K562 (cell line): ENCODE results near the gene PHLPP2.

Experiments used
- ARHGAP35 ChIP-seq: fragments of 450-650 bp; IDR thresholded peaks from 2 replicates; pipeline ENCODE4 v1.6.1; 2018; ENCODE audit not compliant: partially characterized antibody
- EP300 ChIP-seq: IDR thresholded peaks from 2 replicates; pipeline ENCODE4 v1.6.1; 2012; ENCODE audit warnings: low read length, improper control_type of control experiment
- POLR2A ChIP-seq: fragments of 450-650 bp; conservative IDR thresholded peaks from 2 replicates; pipeline ENCODE4 v1.6.1; 2016
- RFX5 ChIP-seq: IDR thresholded peaks from 2 replicates; pipeline ENCODE4 v1.6.1; 2011; ENCODE audit warnings: low read depth, mild to moderate bottlenecking, improper control_type of control experiment, low read length
- SIRT6 ChIP-seq: IDR thresholded peaks from one replicate; pipeline ENCODE4 v1.6.1; 2012; ENCODE audit warnings: low read depth, mild to moderate bottlenecking, control low read depth, inconsistent platforms, low read length, moderate library complexity
- SIX5 ChIP-seq, 2 experiments: IDR thresholded peaks; 2 replicates each; pipeline ENCODE4 v1.6.1; 2011; ENCODE audit warnings: low read length in 2 of 2, borderline replicate concordance in 1 of 2, low read depth in 1 of 2, mild to moderate bottlenecking in 1 of 2, moderate library complexity in 1 of 2; ENCODE audit not compliant: insufficient read depth in 1 of 2
- TF ChIP-seq, protein P1 (sequence below), 3 experiments: IDR thresholded peaks in 2 of 3; conservative IDR thresholded peaks in 1 of 3; 2 replicates each; pipeline ENCODE4 v1.5.1; 2011 to 2012; ENCODE audit warnings: low read length in 3 of 3, mild to moderate bottlenecking in 3 of 3, control low read depth in 2 of 3, improper control_type of control experiment in 1 of 3, inconsistent platforms in 1 of 3, low read depth in 1 of 3, mixed read lengths in 1 of 3, moderate library complexity in 1 of 3; ENCODE audit not compliant: insufficient read depth in 2 of 3

- TF ChIP-seq, protein P1, sequence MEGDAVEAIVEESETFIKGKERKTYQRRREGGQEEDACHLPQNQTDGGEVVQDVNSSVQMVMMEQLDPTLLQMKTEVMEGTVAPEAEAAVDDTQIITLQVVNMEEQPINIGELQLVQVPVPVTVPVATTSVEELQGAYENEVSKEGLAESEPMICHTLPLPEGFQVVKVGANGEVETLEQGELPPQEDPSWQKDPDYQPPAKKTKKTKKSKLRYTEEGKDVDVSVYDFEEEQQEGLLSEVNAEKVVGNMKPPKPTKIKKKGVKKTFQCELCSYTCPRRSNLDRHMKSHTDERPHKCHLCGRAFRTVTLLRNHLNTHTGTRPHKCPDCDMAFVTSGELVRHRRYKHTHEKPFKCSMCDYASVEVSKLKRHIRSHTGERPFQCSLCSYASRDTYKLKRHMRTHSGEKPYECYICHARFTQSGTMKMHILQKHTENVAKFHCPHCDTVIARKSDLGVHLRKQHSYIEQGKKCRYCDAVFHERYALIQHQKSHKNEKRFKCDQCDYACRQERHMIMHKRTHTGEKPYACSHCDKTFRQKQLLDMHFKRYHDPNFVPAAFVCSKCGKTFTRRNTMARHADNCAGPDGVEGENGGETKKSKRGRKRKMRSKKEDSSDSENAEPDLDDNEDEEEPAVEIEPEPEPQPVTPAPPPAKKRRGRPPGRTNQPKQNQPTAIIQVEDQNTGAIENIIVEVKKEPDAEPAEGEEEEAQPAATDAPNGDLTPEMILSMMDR (IDR thresholded peaks at IDR 0.05 in 2 of 3, conservative IDR thresholded peaks at IDR 0.05 in 1 of 3; ENCODE audit: insufficient read depth in 2 of 3, low read depth in 1 of 3, low read length in 3 of 3), result no peak
- TF ChIP-seq SIRT6 (no peak), POLR2A (no peak), EP300 (no peak), SIX5 (IDR thresholded peaks at IDR 0.05; ENCODE audit: borderline replicate concordance in 1 of 2, insufficient read depth in 1 of 2, low read depth in 1 of 2, low read length in 2 of 2) (no peak), ARHGAP35 (no peak), RFX5 (no peak)
These were observed 50.9 kb downstream of the PHLPP2 start for GRCh38 chr16:71673582-71673973.
